Measurements from ENCODE around the gene TMEM259.

- TF ChIP-seq CTCF (IDR thresholded peaks at IDR 0.05) (no peak), POLR2A (IDR thresholded peaks at IDR 0.05) (no peak)
These were observed 46.5 kb upstream of the TMEM259 start for GRCh38 chr19:1067341-1067957.
